ENCODE results near the gene VPS26B.

The VPS26B gene

GRCh38 chr11:134236834-134237556, 12.5 kb downstream of the VPS26B start:
- Histone ChIP-seq H2AFZ (no peak overlapping the region), H3K9me3 (ENCODE audit: control insufficient read depth, low read length) (no peaks in the 10 kb centered on the region), H3K4me2 (ENCODE audit: low read length) (no peak overlapping the region), H3K9ac (no peak overlapping the region), H3K27ac (peak overlapping the region; percentile 63), H3K27me3 (ENCODE audit: control insufficient read depth, insufficient read depth, low read length) (no peaks in the 10 kb centered on the region), H3K4me3 (ENCODE audit: low read depth, low read length) (no peak overlapping the region), H3K36me3 (ENCODE audit: control insufficient read depth, insufficient read depth, low read length) (no peaks in the 10 kb centered on the region), H3K79me2 (no peaks in the 10 kb centered on the region), H3K4me1 (peaks cover 23% of the 10 kb centered on the region)
- no peak for TF ChIP-seq CTCF (IDR thresholded peaks at IDR 0.05)

- Histone ChIP-seq H3K9me3 (ENCODE audit: control insufficient read depth, low read length) (no peaks in the 10 kb centered on the region), H3K79me2 (no peaks in the 10 kb centered on the region), H3K4me2 (ENCODE audit: low read length) (no peak overlapping the region), H3K4me3 (ENCODE audit: low read depth, low read length) (no peak overlapping the region), H3K27ac (peak overlapping the region; percentile 63), H2AFZ (no peak overlapping the region), H3K36me3 (ENCODE audit: control insufficient read depth, insufficient read depth, low read length) (no peaks in the 10 kb centered on the region), H3K9ac (no peak overlapping the region), H3K4me1 (peaks cover 22% of the 10 kb centered on the region), H3K27me3 (ENCODE audit: control insufficient read depth, insufficient read depth, low read length) (no peaks in the 10 kb centered on the region)
- TF ChIP-seq CTCF (IDR thresholded peaks at IDR 0.05) = no peak
These were observed 13.1 kb downstream of the VPS26B start for GRCh38 chr11:134237557-134237922.

GRCh38 chr11:134238956-134239355, 14.5 kb downstream of the VPS26B start:
- no peaks in the 10 kb centered on the region for H3K27me3 ChIP-seq (ENCODE audit: control insufficient read depth, insufficient read depth, low read length)
- H3K4me2 ChIP-seq (ENCODE audit: low read length) = no peak overlapping the region
- no peak overlapping the region for H3K27ac ChIP-seq
- no peaks in the 10 kb centered on the region for H3K79me2 ChIP-seq
- H3K9me3 ChIP-seq (ENCODE audit: control insufficient read depth, low read length) = no peaks in the 10 kb centered on the region
- H2AFZ ChIP-seq = no peak overlapping the region
- no peak for TF ChIP-seq CTCF (IDR thresholded peaks at IDR 0.05)
- H3K36me3 ChIP-seq (ENCODE audit: control insufficient read depth, insufficient read depth, low read length) = no peaks in the 10 kb centered on the region
- H3K4me1 ChIP-seq = peaks cover 16% of the 10 kb centered on the region
- no peak overlapping the region for H3K9ac ChIP-seq
- no peak overlapping the region for H3K4me3 ChIP-seq (ENCODE audit: low read depth, low read length)

GRCh38 chr11:134240592-134240991, 16.1 kb downstream of the VPS26B start:
- Histone ChIP-seq H3K4me3 (ENCODE audit: low read depth, low read length) (no peak overlapping the region), H3K9ac (no peak overlapping the region), H2AFZ (no peak overlapping the region), H3K9me3 (ENCODE audit: control insufficient read depth, low read length) (no peaks in the 10 kb centered on the region), H3K4me1 (peaks cover 10% of the 10 kb centered on the region), H3K27ac (no peak overlapping the region), H3K4me2 (ENCODE audit: low read length) (no peak overlapping the region), H3K27me3 (ENCODE audit: control insufficient read depth, insufficient read depth, low read length) (no peaks in the 10 kb centered on the region), H3K36me3 (ENCODE audit: control insufficient read depth, insufficient read depth, low read length) (no peaks in the 10 kb centered on the region), H3K79me2 (no peaks in the 10 kb centered on the region)
- no peak for TF ChIP-seq CTCF (IDR thresholded peaks at IDR 0.05)

- no peak for TF ChIP-seq CTCF (IDR thresholded peaks at IDR 0.05)
- H2AFZ ChIP-seq = no peak overlapping the region
- no peaks in the 10 kb centered on the region for H3K27me3 ChIP-seq (ENCODE audit: control insufficient read depth, insufficient read depth, low read length)
- no peak overlapping the region for H3K4me3 ChIP-seq (ENCODE audit: low read depth, low read length)
- no peaks in the 10 kb centered on the region for H3K79me2 ChIP-seq
- no peak overlapping the region for H3K27ac ChIP-seq
- no peak overlapping the region for H3K4me2 ChIP-seq (ENCODE audit: low read length)
- H3K9me3 ChIP-seq (ENCODE audit: control insufficient read depth, low read length) = no peaks in the 10 kb centered on the region
- no peaks in the 10 kb centered on the region for H3K36me3 ChIP-seq (ENCODE audit: control insufficient read depth, insufficient read depth, low read length)
- peaks cover 6% of the 10 kb centered on the region for H3K4me1 ChIP-seq
- no peak overlapping the region for H3K9ac ChIP-seq
These were observed 17.9 kb downstream of the VPS26B start for GRCh38 chr11:134242376-134242775.
